HEK293 (cell line): Measurements from ENCODE around the gene TMPRSS5.

ENCODE experiments used
- CTCF ChIA-PET: fragments of 350-600 bp; formaldehyde crosslinking; extraction: SDS; loops from one replicate; lab custom pipeline; 2021; ENCODE audit warnings: antibody characterized with exemption; lab: Yijun Ruan, JAX
- POLR2A ChIA-PET: fragments of 300-600 bp; formaldehyde crosslinking; extraction: SDS; loops from one replicate; lab custom pipeline; 2020; ENCODE audit warnings: antibody characterized with exemption, inconsistent platforms; lab: Yijun Ruan, JAX
- H3K27ac ChIP-seq: fragments of 200-500 bp; sonication (Bioruptor generic); 2 replicates; pipeline ENCODE4 v1.5.1; 2014; ENCODE audit warnings: low read depth, low read length, control low read depth, inconsistent platforms; ENCODE audit errors: extremely low read depth
- H3K36me3 ChIP-seq, 2 experiments: fragments of 200-500 bp in 1 of 2; sonication (Bioruptor generic) in 1 of 2; 1 replicate in 1 of 2; 2 replicates in 1 of 2; pipeline ENCODE4 v1.5.1; 2014 to 2017; ENCODE audit warnings: inconsistent platforms in 2 of 2, low read length in 2 of 2; ENCODE audit not compliant: control insufficient read depth in 2 of 2, insufficient read depth in 1 of 2
- H3K4me1 ChIP-seq: fragments of 200-500 bp; sonication (Bioruptor generic); 2 replicates; pipeline ENCODE4 v1.5.1; 2014; ENCODE audit warnings: mild to moderate bottlenecking, low read length, inconsistent platforms; ENCODE audit not compliant: control insufficient read depth, insufficient read depth
- H3K4me3 ChIP-seq: 2 replicates; pipeline ENCODE4 v1.5.1; 2011; ENCODE audit warnings: low read depth, mild to moderate bottlenecking, control low read depth, low read length, moderate library complexity
- H3K9me3 ChIP-seq: fragments of 200-500 bp; sonication (Bioruptor generic); 2 replicates; pipeline ENCODE4 v1.5.1; 2014; ENCODE audit warnings: low read depth, low read length, inconsistent platforms; ENCODE audit not compliant: control insufficient read depth, insufficient read depth
- GLI2 ChIP-seq: fragments of 450-650 bp; formaldehyde crosslinking; IDR thresholded peaks from 2 replicates; pipeline ENCODE4; 2017; ENCODE audit warnings: missing biosample characterization, missing genetic modification characterization, low read depth, borderline replicate concordance
- GLIS1 ChIP-seq: fragments of 450-650 bp; formaldehyde crosslinking; IDR thresholded peaks from 2 replicates; pipeline ENCODE4 v1.5.1; 2016; ENCODE audit warnings: missing biosample characterization, missing genetic modification characterization
- KLF1 ChIP-seq: fragments of 450-650 bp; formaldehyde crosslinking; IDR thresholded peaks from 2 replicates; pipeline ENCODE4 v1.5.1; 2016; ENCODE audit warnings: missing biosample characterization, missing genetic modification characterization
- KLF7 ChIP-seq: fragments of 450-650 bp; formaldehyde crosslinking; IDR thresholded peaks from 2 replicates; pipeline ENCODE4 v1.5.1; 2016; ENCODE audit warnings: missing biosample characterization, missing genetic modification characterization, borderline replicate concordance
- MZF1 ChIP-seq: fragments of 450-650 bp; formaldehyde crosslinking; IDR thresholded peaks from 2 replicates; pipeline ENCODE4 v1.5.1; 2017; ENCODE audit warnings: missing biosample characterization, missing genetic modification characterization, borderline replicate concordance
- ZNF121 ChIP-seq: fragments of 450-650 bp; formaldehyde crosslinking; IDR thresholded peaks from 2 replicates; pipeline ENCODE4 v1.5.1; 2016; ENCODE audit warnings: missing biosample characterization, missing genetic modification characterization
- ZNF132 ChIP-seq: fragments of 450-650 bp; formaldehyde crosslinking; IDR thresholded peaks from 2 replicates; pipeline ENCODE4 v1.5.1; 2017; ENCODE audit warnings: missing biosample characterization, missing genetic modification characterization, borderline replicate concordance
- ZNF174 ChIP-seq: fragments of 450-650 bp; formaldehyde crosslinking; IDR thresholded peaks from 2 replicates; pipeline ENCODE4 v1.5.0; 2017; ENCODE audit warnings: missing biosample characterization, mild to moderate bottlenecking, missing genetic modification characterization
- ZNF274 ChIP-seq, 2 experiments: fragments of 200-500 bp in 1 of 2; fragments of 450-650 bp in 1 of 2; sonication (Bioruptor generic) in 1 of 2; formaldehyde crosslinking in 1 of 2; IDR thresholded peaks; 2 replicates each; pipeline versions ENCODE4 v1.5.1 to v1.6.1; 2014 to 2016; ENCODE audit warnings: borderline replicate concordance in 1 of 2, inconsistent platforms in 1 of 2, low read length in 1 of 2, missing biosample characterization in 1 of 2, missing genetic modification characterization in 1 of 2
- ZNF366 ChIP-seq: fragments of 450-650 bp; formaldehyde crosslinking; conservative IDR thresholded peaks from 2 replicates; pipeline ENCODE4 v1.5.1; 2016; ENCODE audit warnings: missing biosample characterization, missing genetic modification characterization
- ZNF571 ChIP-seq: fragments of 450-650 bp; formaldehyde crosslinking; IDR thresholded peaks from 2 replicates; pipeline ENCODE4 v1.5.0; 2017; ENCODE audit warnings: missing biosample characterization, missing genetic modification characterization
- ZXDB ChIP-seq: fragments of 450-650 bp; formaldehyde crosslinking; IDR thresholded peaks from 2 replicates; pipeline ENCODE4 v1.5.1; 2016; ENCODE audit warnings: missing biosample characterization, missing genetic modification characterization
- TF ChIP-seq, protein P1 (sequence below): sonication (generic); formaldehyde crosslinking; IDR thresholded peaks from 2 replicates; pipeline ENCODE4 v1.8.1; 2022; ENCODE audit warnings: mild to moderate bottlenecking, moderate library complexity, missing genetic modification reagents
- TF ChIP-seq, protein P2 (sequence below): fragments of 450-650 bp; formaldehyde crosslinking; IDR thresholded peaks from 2 replicates; pipeline ENCODE4 v1.5.1; 2016; ENCODE audit warnings: missing biosample characterization, missing genetic modification characterization
- TF ChIP-seq, protein P3 (sequence below): fragments of 450-650 bp; formaldehyde crosslinking; conservative IDR thresholded peaks from 2 replicates; pipeline ENCODE4 v1.5.1; 2016; ENCODE audit warnings: low read depth, missing biosample characterization, missing genetic modification characterization
- TF ChIP-seq, protein P4 (sequence below): fragments of 450-650 bp; formaldehyde crosslinking; IDR thresholded peaks from 2 replicates; pipeline ENCODE4 v1.5.1; 2016; ENCODE audit warnings: missing biosample characterization, missing genetic modification characterization
- TF ChIP-seq, protein P5 (sequence below): fragments of 450-650 bp; formaldehyde crosslinking; IDR thresholded peaks from 2 replicates; pipeline ENCODE4 v1.5.1; 2016; ENCODE audit warnings: missing biosample characterization, missing genetic modification characterization
- TF ChIP-seq, protein P6 (sequence below): fragments of 450-650 bp; formaldehyde crosslinking; IDR thresholded peaks from 2 replicates; pipeline ENCODE4 v1.5.0; 2017; ENCODE audit warnings: missing biosample characterization, missing genetic modification characterization, borderline replicate concordance

The TMPRSS5 gene

DNA sequence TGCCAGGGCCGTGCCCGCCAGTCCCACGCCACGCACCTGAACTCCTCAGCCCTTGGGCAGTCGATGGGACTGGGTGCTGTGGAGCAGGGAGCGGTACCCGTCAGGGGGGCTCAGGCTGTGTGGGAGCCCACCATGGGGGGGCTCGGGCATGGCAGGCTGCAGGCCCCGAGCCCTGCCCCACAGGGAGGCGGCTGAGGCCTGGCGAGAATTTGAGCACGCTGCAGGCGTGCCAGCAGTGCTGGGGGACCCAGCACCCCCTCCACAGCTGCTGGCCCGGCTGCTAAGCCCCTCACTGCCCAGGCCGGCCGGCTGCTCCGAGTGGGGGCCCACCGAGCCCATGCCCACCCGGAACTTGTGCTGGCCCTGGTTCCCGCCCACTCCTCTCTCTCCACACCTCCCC is 56.8 kb downstream of the TMPRSS5 start:
- Histone ChIP-seq H3K4me1 (no peaks in the 10 kb centered on the region), H3K36me3 (no peaks in the 10 kb centered on the region), H3K4me3 (no peak overlapping the region), H3K9me3 (no peaks in the 10 kb centered on the region), H3K27ac (no peak overlapping the region)
- ChIA-PET POLR2A (no interaction called here), CTCF (interaction anchor here (1.2 kb wide), 1 partner anchor 33 kb away, joined by 3 read pairs; no protein-coding TSS in a partner anchor)
- TF ChIP-seq MZF1 (no peak), ZNF132 (tag by site-specific recombination) (no peak), KLF7 (tag by site-specific recombination) (no peak), ZNF571 (no peak), GLI2 (no peak), ZNF174 (tag by site-specific recombination) (no peak), ZNF274 (IDR thresholded peaks at IDR 0.05; ENCODE audit: low read length) (no peak), ZNF274 (tag by site-specific recombination; IDR thresholded peaks at IDR 0.05; ENCODE audit: borderline replicate concordance) (no peak)
- TF ChIP-seq, protein P1, sequence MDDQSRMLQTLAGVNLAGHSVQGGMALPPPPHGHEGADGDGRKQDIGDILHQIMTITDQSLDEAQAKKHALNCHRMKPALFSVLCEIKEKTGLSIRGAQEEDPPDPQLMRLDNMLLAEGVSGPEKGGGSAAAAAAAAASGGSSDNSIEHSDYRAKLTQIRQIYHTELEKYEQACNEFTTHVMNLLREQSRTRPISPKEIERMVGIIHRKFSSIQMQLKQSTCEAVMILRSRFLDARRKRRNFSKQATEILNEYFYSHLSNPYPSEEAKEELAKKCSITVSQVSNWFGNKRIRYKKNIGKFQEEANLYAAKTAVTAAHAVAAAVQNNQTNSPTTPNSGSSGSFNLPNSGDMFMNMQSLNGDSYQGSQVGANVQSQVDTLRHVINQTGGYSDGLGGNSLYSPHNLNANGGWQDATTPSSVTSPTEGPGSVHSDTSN (CRISPR knock-in tag), result no peak
- TF ChIP-seq, protein P2, sequence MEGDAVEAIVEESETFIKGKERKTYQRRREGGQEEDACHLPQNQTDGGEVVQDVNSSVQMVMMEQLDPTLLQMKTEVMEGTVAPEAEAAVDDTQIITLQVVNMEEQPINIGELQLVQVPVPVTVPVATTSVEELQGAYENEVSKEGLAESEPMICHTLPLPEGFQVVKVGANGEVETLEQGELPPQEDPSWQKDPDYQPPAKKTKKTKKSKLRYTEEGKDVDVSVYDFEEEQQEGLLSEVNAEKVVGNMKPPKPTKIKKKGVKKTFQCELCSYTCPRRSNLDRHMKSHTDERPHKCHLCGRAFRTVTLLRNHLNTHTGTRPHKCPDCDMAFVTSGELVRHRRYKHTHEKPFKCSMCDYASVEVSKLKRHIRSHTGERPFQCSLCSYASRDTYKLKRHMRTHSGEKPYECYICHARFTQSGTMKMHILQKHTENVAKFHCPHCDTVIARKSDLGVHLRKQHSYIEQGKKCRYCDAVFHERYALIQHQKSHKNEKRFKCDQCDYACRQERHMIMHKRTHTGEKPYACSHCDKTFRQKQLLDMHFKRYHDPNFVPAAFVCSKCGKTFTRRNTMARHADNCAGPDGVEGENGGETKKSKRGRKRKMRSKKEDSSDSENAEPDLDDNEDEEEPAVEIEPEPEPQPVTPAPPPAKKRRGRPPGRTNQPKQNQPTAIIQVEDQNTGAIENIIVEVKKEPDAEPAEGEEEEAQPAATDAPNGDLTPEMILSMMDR (tag by site-specific recombination), result no peak
- TF ChIP-seq, protein P3, sequence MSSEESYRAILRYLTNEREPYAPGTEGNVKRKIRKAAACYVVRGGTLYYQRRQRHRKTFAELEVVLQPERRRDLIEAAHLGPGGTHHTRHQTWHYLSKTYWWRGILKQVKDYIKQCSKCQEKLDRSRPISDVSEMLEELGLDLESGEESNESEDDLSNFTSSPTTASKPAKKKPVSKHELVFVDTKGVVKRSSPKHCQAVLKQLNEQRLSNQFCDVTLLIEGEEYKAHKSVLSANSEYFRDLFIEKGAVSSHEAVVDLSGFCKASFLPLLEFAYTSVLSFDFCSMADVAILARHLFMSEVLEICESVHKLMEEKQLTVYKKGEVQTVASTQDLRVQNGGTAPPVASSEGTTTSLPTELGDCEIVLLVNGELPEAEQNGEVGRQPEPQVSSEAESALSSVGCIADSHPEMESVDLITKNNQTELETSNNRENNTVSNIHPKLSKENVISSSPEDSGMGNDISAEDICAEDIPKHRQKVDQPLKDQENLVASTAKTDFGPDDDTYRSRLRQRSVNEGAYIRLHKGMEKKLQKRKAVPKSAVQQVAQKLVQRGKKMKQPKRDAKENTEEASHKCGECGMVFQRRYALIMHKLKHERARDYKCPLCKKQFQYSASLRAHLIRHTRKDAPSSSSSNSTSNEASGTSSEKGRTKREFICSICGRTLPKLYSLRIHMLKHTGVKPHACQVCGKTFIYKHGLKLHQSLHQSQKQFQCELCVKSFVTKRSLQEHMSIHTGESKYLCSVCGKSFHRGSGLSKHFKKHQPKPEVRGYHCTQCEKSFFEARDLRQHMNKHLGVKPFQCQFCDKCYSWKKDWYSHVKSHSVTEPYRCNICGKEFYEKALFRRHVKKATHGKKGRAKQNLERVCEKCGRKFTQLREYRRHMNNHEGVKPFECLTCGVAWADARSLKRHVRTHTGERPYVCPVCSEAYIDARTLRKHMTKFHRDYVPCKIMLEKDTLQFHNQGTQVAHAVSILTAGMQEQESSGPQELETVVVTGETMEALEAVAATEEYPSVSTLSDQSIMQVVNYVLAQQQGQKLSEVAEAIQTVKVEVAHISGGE (tag by site-specific recombination), result no peak

DNA sequence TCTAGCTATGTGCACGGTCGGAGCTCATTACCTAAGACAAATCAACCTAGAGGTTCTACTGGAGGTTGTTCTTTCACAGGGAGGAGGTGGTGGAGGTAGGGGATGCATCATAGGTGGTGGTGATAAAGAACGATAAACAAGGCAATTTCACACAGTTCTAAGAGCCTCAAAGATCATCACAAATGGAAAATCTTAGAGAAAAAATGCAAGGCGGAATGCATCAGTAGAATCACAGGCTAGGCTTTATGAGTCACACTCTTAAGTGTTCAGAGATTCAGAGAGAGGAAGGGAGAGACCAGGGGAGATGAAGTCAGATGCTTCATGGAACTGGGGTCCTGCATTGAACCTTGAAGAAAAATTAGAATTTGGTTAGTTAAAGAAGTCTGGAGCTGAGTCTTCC is 58.3 kb downstream of the TMPRSS5 start:
- Histone ChIP-seq H3K4me1 (no peaks in the 10 kb centered on the region), H3K4me3 (no peak overlapping the region), H3K36me3 (no peaks in the 10 kb centered on the region), H3K27ac (no peak overlapping the region), H3K9me3 (no peaks in the 10 kb centered on the region)
- ChIA-PET POLR2A (no interaction called here), CTCF (interaction anchor here (0.6 to 1.2 kb wide), 3 partner anchors 13 to 225 kb away, joined by 3 to 4 read pairs (median 3); no protein-coding TSS in a partner anchor)
- TF ChIP-seq KLF1 (tag by site-specific recombination), result no peak
- no peak for TF ChIP-seq GLIS1 (tag by site-specific recombination)
- no peak for TF ChIP-seq ZNF366
- TF ChIP-seq, protein P4, sequence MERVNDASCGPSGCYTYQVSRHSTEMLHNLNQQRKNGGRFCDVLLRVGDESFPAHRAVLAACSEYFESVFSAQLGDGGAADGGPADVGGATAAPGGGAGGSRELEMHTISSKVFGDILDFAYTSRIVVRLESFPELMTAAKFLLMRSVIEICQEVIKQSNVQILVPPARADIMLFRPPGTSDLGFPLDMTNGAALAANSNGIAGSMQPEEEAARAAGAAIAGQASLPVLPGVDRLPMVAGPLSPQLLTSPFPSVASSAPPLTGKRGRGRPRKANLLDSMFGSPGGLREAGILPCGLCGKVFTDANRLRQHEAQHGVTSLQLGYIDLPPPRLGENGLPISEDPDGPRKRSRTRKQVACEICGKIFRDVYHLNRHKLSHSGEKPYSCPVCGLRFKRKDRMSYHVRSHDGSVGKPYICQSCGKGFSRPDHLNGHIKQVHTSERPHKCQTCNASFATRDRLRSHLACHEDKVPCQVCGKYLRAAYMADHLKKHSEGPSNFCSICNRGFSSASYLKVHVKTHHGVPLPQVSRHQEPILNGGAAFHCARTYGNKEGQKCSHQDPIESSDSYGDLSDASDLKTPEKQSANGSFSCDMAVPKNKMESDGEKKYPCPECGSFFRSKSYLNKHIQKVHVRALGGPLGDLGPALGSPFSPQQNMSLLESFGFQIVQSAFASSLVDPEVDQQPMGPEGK (tag by site-specific recombination), result no peak
- TF ChIP-seq, protein P5, sequence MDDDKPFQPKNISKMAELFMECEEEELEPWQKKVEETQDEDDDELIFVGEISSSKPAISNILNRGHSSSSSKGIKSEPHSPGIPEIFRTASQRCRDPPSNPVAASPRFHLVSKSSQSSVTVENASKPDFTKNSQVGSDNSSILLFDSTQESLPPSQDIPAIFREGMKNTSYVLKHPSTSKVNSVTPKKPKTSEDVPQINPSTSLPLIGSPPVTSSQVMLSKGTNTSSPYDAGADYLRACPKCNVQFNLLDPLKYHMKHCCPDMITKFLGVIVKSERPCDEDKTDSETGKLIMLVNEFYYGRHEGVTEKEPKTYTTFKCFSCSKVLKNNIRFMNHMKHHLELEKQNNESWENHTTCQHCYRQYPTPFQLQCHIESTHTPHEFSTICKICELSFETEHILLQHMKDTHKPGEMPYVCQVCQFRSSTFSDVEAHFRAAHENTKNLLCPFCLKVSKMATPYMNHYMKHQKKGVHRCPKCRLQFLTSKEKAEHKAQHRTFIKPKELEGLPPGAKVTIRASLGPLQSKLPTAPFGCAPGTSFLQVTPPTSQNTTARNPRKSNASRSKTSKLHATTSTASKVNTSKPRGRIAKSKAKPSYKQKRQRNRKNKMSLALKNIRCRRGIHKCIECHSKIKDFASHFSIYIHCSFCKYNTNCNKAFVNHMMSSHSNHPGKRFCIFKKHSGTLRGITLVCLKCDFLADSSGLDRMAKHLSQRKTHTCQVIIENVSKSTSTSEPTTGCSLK, result no peak
- no peak for TF ChIP-seq ZNF121
- TF ChIP-seq, protein P6, sequence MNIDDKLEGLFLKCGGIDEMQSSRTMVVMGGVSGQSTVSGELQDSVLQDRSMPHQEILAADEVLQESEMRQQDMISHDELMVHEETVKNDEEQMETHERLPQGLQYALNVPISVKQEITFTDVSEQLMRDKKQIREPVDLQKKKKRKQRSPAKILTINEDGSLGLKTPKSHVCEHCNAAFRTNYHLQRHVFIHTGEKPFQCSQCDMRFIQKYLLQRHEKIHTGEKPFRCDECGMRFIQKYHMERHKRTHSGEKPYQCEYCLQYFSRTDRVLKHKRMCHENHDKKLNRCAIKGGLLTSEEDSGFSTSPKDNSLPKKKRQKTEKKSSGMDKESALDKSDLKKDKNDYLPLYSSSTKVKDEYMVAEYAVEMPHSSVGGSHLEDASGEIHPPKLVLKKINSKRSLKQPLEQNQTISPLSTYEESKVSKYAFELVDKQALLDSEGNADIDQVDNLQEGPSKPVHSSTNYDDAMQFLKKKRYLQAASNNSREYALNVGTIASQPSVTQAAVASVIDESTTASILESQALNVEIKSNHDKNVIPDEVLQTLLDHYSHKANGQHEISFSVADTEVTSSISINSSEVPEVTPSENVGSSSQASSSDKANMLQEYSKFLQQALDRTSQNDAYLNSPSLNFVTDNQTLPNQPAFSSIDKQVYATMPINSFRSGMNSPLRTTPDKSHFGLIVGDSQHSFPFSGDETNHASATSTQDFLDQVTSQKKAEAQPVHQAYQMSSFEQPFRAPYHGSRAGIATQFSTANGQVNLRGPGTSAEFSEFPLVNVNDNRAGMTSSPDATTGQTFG, result no peak
- no peak for TF ChIP-seq MZF1
- TF ChIP-seq ZXDB (tag by site-specific recombination), result no peak
